NCI-H774 (cell line): Measurements from ENCODE around the gene TWF2.

ENCODE experiments used
- DNase-seq: peaks from one replicate; lab custom pipeline; 2025; lab: John Stamatoyannopoulos, UW

TWF2 gene

DNA sequence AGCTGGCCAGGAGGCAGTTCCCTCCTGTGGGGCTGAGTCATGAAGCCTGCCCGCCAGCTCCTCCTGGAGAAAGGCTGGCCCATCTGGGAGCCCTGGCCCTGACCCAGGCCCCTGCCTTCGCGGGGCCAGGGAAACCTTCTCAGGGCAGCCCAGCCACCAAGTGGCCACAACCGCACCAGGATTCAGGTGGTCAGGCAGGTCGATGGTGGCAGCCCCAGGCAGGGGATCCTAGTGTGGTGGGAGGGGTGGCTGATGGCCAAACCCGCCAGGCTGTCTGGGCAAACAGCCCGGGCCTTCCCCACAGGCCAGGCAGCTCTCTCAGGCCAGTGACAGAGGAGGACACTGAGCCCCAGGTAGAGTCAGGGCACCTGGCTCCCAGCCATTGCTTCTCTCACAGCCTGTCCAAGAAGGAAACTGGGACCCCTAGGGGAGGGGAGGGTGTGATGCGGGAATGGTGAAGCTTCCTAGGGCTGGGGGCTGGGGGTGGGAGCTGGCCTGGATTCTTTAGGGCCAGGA, 1.2 kb downstream of the TWF2 start:
- DNase-seq: no peak

DNA sequence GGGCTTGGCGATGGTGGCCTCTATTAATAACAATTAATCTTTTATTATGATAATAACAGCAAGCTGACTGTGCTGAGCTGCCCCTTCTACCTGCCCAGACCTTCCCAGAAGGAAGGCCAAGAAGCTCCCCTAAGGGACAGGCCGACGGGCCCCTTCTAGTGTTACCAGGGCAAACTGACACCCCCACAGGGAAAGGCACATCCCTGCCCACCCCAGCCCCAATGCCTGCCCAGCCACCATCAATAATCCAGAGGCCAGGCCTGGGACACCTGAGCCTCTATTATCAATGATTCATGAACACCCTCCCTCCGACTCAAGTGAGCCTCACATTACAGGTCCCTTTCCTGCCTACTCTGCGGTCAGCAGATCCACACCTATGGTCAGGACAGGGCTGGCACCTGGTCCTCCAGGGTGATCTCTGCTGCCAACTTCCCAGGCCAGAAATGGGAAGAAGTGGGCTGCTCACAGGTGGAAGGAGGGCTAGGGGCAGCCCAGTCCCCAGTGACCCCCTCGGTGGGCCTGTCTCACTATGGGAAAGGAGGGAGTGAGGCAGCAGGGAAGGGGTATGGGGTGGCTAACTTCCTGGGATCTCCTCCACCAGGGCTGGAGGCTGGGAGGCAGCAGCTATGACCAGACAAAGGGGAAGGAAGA, 1.8 kb downstream of the TWF2 start:
- no peak for DNase-seq

DNA sequence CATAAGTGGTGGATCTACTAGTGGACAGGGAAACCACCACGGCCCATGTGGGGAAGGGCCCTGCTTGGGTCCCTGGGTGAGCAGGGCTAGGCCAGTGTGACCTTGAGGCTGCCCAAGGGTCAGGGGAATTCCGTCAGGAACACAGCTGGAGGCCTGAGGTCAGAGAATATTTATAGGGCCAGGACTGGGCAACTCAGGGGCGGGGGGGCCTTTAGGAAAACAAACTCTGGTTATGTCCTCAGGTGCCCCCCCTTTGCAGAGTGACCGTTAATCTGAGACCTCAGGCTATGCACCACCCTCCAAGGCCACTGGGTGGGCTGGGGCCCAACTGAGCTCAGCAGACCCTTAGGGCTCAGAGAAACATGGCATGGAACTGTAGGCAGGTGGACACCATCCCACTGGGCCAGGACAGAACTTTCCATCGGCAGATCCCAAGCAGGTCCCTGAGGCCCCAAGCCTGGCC, 2.5 kb downstream of the TWF2 start:
- no peak for DNase-seq

DNA sequence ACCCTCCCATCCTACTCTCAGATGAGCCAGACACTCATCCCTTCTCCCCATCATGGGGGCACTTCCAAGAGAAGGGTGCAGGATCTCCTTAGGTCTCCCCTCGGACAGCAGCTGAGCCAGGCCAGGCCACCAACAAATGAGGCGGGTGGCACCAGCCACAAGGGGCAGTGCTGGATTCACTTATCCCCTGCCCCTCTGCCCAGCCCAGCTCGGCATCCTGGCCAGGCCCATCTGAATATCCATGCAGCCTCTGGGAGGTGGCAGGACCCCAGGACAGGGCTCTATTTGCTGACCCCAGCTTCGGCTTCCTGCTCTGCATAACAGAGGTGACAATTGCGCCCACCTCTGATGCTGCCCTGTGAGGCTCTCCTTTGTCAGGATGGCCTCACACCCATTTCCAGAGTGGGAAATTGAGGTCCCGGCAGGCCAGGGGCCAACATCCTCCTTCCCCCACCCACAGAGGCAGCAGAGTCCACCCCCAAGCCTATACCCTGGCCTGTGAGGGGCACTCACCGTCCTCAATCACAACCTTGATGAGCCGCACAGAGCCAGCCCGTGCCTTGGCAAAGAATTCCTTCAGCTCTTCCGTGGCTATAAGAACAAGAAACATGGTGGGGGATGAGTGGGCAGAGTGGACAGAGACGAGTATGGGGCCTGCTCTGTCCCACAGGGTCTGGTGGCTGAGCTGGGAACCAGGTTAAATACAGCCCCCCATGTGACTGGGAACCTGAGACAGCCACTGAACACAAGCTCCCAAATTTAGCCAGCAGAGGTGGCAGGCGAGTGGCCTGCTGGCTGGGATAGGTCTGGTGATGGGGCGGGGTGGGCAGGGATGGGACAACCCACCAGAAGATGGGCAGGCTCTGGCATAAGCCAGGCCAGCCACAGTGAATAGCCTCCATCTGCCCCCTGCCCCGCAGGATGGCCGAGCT, 4.2 kb downstream of the TWF2 start:
- no peak for DNase-seq

DNA sequence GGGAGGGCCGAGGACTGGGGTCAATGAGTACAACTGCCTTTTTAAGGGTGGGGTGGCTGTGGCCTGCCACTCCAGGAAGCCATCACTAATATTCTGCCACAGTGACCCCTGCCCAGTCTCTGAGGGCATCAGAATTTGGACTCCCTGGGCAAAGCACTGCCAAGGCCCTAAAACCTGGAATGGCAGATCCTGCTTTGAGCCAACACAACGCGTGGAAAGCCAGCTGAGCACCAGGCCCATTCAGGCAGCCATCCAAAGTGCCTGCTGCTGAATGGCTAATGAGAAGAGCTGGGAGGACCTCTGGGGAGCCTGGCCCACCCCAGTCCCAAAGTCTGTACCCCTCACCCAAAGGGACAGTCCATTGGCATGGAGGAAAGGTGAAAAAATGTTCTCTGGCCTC, 5.0 kb downstream of the TWF2 start:
- no peak for DNase-seq

DNA sequence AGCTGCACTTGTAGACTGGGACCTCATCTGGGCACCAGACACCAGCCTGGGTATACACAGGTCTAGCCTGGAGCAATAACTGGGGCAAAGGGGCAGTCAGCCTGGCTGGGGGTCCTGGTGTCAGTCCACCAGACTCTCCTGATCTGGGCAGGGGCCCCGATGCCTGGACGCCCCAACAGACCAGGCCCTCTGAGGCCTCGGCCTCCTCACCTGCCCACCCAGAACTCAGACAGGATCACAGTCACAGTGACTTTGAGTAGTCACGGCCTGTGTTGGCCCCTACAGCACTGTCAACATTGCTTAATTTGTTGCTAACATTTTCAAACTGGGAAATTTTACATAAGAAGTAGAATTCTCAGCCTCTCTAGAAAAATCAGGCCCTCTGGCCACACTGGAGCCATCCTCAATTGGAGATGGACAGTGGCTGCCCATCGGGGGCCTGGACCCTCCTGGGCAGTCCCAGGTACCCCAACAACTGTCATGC, 5.8 kb downstream of the TWF2 start:
- DNase-seq: no peak

DNA sequence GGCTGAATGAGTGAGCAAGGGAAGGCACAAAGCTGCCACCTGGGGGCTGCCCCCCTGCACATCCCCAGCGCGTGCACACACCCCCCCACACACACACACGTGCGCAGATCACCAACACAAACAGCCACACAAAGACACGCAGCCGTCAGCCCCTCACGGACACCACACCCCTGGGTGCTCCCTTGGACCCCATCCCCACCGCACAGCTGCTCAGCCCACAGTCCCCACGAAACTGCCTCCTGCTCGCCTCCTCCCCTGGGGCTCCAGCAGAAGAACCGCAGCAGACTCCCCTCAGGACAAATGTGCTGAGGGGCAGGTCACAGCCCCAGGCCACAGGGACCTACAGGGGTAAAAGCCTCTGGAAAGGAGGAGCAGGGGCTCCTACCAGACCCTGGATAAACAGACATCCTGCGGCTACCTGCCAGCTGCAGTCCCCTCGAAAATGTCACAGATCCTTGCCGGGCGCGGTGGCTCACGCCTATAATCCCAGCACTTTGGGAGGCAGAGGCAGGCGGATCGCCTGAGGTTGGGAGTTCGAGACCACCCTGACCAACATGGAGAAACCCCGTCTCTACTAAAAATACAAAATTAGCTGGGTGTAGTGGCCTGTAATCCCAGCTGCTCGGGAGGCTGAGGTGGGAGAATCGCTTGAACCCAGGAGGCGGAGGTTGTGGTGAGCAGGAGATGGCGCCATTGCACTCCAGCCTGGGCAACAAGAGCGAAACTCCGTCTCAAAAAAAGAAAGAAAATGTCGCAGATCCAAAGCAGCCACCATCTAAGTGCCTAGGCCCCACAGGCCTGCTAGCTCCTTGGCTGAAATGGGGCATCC, 6.5 kb downstream of the TWF2 start:
- DNase-seq: no peak

DNA sequence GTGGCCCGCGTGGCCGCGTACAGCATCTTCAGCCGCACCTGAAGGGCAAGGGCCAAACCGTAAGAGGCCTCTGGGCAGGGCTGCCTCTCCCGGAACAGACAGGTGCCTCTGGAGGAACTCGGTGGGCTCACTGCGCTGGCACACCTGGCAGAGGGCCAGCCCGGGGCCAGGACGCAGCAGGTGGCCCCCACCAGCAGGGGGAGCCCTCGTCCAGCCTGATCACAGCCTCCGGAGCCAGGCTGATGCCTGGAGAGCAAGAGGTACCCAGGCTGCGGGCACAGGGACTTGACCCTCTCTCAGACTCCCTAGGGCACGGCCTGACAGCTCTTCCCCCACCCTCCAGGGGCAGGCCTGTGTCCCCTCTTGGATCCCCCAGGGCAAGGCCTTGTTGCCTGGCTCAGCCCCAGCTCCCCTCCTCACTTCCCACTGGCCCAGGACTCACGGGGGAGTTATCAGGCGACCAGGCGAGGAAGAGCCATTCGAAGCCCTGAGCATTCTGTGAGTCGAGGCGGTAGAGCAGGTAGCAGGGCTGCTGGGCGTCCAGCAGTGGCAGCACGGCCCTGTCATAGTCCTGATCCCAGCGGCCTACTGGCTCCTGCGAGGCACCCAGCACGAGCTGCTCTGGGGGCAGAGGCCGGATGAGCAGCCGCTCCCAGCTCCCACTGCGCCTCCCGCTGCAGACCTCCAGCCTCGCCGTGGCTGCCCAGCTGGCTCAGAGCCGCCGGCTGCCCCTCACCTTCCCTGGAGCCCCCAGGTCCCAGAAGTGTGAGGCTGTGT, 7.3 kb downstream of the TWF2 start:
- DNase-seq: no peak

DNA sequence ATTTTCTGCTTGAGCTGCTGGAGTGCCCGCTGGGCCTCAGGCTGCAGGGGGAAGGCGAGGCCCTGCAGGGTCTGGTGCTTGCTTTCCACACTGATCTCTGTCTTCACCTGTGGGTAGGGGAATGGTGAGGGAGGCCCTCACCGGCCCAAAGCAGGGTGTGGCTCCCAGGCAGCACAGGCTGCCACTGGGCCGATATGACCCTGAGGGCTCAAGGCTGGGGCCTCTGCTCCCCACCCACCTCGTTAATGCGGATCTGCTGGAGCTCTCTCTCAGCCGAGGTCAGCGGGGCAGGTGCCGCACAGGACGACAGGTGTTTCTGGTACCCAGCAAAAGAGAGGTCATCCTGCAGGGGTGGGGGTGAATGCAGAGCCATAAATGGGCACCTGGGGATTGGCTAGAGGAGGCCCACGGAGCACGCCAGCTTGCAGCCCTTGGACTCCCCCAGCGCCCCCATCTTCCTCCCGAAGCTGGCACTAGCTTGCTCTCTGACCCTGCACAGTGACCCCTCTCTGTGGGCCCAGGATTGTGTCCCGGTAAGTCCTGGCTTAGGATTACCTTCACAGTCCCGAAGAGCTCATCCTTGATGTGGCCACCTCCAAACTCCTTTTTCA, 8.0 kb downstream of the TWF2 start:
- DNase-seq: no peak

DNA sequence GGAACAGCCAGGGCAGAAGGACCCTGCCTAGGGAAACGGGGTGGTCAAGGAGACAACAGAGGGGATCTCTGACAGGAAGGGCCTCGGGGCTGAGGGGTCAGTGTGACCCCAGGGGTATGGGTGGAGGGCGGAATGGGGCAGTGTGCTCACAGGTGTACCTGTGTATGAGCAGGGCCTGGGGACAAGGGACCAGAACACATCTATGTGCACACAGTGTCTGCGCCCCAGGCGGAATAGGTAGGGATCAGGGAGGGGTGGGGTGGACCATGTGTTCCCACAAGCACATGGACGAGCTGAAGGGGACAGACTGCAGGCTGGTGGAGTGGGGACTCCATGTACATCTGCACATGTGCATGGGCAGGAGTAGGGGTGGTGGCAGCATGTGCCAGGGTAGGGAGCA, 8.5 kb downstream of the TWF2 start:
- DNase-seq: no peak

DNA sequence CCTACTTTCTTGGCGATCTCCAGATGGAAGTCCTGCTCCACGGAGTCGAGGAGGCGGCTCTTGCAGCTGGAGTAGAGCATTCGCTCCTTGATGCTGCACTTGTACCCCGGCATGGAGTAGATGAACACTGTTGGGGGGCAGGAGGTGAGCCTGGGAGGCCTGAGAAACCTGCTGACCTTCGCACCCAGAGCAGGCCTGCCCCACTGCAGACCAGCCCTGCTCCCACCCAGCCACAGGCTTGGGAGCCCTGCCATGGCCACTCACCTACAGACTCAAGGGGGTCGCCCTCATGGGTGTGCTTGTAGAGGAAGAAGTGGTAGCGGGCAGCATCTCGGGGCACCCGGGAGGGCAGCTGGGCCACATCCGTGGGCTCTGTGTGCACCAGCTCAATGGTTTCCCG, 9.3 kb downstream of the TWF2 start:
- no peak for DNase-seq

DNA sequence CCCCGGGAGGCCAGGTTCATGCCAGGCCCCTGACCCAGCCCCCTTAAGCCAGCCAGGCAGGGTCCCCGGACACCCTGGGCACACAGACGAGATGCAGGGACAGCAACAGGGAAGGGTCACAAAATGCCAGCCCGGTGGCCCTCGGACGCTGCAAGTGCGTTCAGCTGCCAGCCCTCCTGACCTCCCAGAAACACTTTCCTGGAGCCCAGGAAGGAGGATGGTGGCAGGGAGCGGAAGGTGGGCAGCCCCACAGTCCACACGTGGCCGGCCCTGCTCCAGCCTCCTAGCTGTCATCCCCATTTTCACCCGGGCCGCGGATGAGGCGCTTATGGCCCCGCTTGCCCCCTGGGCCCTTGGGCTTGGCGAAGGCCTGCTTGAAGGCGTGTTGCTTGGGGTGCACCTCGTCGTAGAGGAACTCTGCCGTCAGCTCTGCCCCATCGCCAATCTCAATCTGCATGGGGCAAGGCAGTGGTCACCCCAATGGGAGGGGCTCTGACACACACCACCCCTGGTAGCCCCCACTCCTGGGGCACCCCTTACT, 10.1 kb downstream of the TWF2 start:
- no peak for DNase-seq

DNA sequence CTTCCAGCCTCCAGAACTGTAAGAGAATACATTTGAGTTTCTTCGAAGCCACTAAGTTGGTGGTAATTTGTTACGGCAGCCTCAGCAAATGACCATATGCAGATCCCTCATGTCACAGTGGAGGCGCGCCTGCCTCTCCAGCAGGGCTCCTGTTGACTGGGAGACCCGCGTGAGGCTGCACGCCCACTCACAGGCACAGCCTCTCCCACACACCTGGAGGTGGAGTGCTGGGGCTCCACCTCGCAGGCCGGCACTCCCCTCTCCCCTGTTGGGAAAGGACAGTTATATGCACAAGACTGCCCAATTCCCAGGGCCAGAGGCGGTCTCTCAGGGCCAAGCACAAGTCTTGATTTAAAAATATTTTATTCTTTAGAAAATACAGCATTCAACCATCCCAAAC, 10.7 kb downstream of the TWF2 start:
- no peak for DNase-seq

DNA sequence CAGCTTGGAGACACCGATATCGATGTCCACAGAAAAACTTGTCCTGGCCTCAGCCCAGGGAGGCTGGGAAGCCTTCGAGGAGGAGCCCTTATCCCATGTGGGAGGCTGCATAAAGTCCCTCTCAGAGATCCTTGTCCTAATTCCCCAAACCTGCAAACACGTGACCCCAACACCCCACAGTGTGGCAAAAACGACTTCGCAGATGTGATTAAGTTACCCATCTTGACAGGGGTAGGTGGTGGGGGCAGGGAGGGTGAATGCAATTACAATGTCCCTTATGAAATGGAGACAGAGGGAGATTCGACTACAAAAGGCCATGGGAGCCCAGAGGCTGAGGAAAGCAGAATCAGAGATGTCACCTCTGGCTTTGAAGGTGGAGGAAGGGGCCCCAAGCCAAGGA, 11.2 kb downstream of the TWF2 start:
- no peak for DNase-seq

DNA sequence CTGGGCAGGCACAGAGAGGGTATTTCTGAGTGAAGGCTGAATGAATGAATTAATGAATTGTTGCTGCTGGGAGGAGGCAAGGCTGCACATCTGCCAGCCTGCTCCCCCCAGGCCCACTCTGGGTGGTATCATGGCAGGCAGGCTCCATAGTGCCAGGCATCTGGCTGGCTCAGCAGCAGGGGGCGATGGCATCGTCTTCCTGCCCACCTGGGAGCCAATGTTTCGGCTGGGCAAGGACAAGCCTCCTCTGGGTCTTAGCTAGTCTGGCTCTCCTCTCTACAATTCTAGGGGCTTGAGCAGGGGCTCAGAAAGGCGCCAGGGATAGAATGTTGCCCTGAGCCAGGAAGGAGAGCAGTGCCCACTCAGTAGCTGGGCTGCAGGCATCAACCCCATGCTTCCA, 11.8 kb downstream of the TWF2 start:
- no peak for DNase-seq

DNA sequence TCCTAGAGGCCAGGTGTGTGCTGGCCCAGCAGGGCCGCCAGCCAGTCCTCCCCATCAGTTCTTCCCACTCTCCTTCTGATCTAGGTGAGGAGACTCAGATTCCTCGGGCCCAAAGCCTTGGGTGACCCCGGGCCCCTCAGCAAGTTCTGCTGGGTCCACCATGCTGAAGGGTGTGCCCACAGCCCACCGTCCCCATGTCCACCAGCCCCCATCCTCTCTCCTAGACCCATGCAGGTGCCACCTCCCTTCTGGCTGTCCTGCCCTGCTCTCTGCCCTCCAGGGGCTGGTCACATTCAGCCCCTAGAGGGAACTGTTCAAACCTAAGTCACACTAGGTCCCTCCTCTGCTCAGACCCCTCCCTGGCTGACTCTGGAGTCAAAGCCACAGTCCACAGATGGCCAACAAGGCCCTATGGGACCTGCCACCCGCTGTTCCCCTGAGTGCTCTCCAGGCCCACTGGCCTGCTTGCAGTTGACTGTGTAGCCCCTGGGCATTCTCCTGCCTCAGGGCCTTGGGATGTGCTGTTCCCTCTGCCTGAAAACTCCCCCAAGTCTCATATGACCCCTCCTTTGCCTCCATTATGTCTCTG, 12.6 kb downstream of the TWF2 start:
- DNase-seq: no peak

DNA sequence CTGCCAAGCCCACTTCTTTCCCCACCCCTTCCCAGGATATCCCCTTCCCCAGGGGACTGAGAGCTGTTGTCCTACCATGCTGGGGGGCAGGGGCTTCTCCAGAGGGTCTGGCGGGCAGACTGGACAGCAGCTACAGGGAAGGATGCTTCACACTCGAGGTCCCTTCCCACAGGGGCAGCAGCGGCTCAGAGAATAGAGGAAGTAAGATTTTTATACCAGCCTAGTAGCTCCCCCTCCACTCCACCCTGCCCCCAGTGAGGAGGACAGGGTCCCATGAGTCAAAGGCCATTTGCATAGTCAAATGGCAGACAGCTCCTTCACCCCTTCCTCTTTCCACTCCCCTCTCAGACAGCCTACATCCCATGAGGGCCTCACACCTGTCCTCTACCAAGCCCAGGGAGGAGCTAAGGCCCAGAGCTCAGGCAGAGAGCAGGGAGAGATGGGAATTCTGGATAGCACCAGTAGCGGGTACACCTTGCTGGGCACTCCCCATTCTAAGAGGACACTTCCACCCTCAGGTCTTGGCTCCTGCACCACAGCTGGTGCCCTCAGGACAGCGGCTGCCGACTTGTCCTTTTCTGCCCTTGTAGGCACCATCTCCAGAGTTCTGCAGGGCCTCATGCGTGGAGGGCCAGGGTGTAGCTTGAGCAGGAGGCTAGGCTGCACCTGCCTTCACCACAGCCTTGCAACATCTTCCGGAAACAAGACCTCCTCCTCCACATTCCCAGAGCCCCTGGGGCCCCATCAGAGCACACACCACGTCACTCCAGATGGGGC, 13.3 kb downstream of the TWF2 start, which contains the start of gene TLR9:
Gene TLR9 (minus strand): TSS at position 194 of the 777 bp plus-strand sequence. CDS start 116 bp downstream, at position 78.
- DNase-seq: no peak

DNA sequence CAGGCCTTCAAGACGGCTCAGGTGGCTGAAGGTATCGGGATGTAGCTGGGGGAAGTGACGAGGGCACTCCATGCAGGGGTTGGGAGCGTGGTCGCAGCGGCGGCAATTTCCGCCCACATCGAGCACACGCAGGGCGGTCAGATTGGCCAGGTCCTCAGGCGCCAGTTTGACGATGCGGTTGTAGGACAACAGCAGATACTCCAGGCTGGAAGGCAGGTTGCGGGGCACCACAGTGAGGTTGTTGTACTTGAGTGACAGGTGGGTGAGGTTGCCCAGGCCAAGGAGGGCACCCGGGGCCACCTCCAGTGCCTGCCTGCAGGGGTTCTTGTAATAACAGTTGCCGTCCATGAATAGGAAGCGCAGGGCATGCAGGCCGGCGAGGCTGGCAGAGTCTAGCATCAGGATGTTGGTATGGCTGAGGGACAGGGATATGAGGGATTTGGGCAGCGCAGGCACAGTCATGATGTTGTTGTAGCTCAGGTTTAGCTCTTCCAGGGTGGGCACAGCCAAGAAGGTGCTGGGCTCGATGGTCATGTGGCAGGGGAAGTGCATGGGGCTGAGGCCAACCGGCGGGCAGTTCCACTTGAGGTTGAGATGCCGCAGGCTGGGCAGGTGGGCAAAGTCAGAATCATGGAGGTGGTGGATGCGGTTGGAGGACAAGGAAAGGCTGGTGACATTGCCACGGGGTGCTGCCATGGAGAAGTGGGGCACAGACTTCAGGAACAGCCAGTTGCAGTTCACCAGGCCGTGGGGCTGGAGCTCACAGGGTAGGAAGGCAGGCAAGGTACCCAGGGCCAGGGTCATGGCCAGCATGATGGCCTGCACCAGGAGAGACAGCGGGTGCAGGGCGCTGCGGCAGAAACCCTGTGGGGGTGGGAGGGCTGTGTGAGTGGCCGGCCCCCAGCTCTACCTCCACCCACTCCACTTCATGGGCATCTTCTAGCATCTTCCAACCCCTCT, 15.2 kb downstream of the TWF2 start:
- DNase-seq: no peak
